ENCODE measurements around the gene ACAT1. TPM values are rescaled to one million over a fixed set of nuclear protein-coding genes. Genes with fewer than 3 reads are reported as not detected.
"Not testable (repeated sequence)": the region's sequence is repeated elsewhere in the genome, so short reads cannot be mapped to it uniquely, and the experiment has no call there.

The ACAT1 gene
- total RNA-seq, 2 donors from 2014 or later, result 44.5 to 45.7 TPM

GRCh38 chr11:108162878-108163277, 41.5 kb downstream of the ACAT1 start:
- H3K4me3 Mint-ChIP-seq, result not testable (repeated sequence)

GRCh38 chr11:108167624-108168023, 46.3 kb downstream of the ACAT1 start:
- Mint-ChIP-seq H3K27ac (peak overlapping the region; percentile 92), H3K4me1 (ENCODE audit: low read depth) (peaks cover 35% of the 10 kb centered on the region), H3K36me3 (ENCODE audit: insufficient read depth in 2 of 2) (peaks cover 13 to 33% of the 10 kb centered on the region in 2 donors), H3K4me3 (no peak overlapping the region), H3K9me3 (no peaks in the 10 kb centered on the region), H3K27me3 (ENCODE audit: low read depth) (no peaks in the 10 kb centered on the region)
- no peak for DNase-seq
- ATAC-seq (replicated peaks in 1 of 2), result no peak

More at GRCh38 chr11:108162878-108163277, 41.5 kb downstream of the ACAT1 start:
- not testable (repeated sequence) for H3K4me1 Mint-ChIP-seq (ENCODE audit: low read depth); ATAC-seq (replicated peaks in 1 of 2); DNase-seq; H3K27ac Mint-ChIP-seq; H3K27me3 Mint-ChIP-seq (ENCODE audit: low read depth); H3K9me3 Mint-ChIP-seq
- peaks cover 4 to 19% of the 10 kb centered on the region in 2 donors for H3K36me3 Mint-ChIP-seq (ENCODE audit: insufficient read depth in 2 of 2)

DNA sequence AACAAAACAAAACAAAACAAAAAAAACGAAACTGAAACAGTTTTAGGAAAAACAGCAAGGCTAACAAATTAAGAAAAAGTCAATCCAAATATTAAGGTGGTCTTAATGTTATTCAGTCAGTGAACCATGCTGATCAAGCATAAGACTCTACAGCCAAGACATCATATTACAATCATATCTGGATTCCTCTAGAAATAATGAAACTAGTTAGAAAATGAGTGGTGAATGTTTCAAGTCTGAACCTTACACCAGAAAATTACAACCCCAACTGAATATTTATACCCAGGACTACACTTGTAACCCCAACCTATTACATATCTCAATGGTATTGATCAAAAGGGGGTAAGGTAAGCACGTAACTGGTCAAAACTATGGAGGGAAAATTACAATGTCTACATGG, 48.8 kb downstream of the ACAT1 start:
- ATAC-seq (replicated peaks in 1 of 2) (peak; percentile 69 to 83), DNase-seq (no peak)
- Mint-ChIP-seq H3K36me3 (ENCODE audit: insufficient read depth in 2 of 2) (peaks cover 13 to 40% of the 10 kb centered on the region in 2 donors), H3K27ac (peak overlapping the region; percentile 95), H3K9me3 (no peaks in the 10 kb centered on the region), H3K27me3 (ENCODE audit: low read depth) (no peaks in the 10 kb centered on the region), H3K4me3 (peak overlapping the region in 1 of 2 donors; percentile 89), H3K4me1 (ENCODE audit: low read depth) (peaks cover 35% of the 10 kb centered on the region)

DNA sequence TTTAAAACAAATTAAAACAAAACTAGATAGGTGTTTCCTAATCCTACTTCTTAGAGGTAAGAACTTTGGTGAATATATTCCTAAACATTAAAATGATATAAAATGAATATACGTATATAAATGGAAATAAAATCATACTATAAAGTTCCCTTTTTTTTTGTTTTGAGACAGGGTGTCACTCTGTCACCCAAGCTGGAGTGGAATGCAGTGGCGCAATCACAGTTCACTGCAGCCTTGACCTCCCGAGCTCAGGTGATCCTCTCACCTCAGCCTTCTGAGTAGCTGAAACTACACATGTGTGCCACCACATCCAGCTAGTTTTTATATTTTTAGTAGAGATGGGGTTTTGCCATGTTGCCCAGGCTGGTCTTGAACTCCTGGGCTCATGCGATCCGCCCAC, 56.2 kb downstream of the ACAT1 start:
- no peak overlapping the region for H3K4me3 Mint-ChIP-seq
- DNase-seq (no peak), ATAC-seq (replicated peaks in 1 of 2) (no peak)
- H3K4me1 Mint-ChIP-seq (ENCODE audit: low read depth), result no peaks in the 10 kb centered on the region
- peaks cover 8 to 33% of the 10 kb centered on the region in 2 donors for H3K36me3 Mint-ChIP-seq (ENCODE audit: insufficient read depth in 2 of 2)
- H3K27me3 Mint-ChIP-seq (ENCODE audit: low read depth), result no peaks in the 10 kb centered on the region
- no peaks in the 10 kb centered on the region for H3K9me3 Mint-ChIP-seq
- no peak overlapping the region for H3K27ac Mint-ChIP-seq

DNA sequence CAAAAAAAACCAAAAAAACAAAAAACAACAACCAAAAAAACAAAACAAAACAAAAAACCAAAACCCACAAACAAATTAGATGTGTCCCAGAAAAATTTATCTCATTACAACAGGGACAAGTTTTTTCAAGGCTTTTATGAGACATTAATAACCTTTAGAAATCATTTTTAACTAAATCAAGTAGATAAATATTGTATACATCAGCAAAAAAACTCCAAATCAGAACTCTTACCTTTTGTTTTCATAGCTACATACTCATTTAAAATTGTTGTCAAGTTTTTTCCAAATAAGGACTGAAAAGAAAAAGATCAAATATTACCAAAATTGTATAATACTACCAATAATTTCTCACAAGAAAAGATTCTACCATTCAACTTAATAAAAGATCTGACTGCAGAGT, 72.4 kb downstream of the ACAT1 start:
- H3K4me1 Mint-ChIP-seq (ENCODE audit: low read depth), result peaks cover 28% of the 10 kb centered on the region
- H3K27ac Mint-ChIP-seq, result no peak overlapping the region
- no peak for ATAC-seq (replicated peaks in 1 of 2)
- H3K9me3 Mint-ChIP-seq, result no peaks in the 10 kb centered on the region
- peaks cover 5 to 18% of the 10 kb centered on the region in 2 donors for H3K36me3 Mint-ChIP-seq (ENCODE audit: insufficient read depth in 2 of 2)
- DNase-seq, result no peak
- no peaks in the 10 kb centered on the region for H3K27me3 Mint-ChIP-seq (ENCODE audit: low read depth)
- H3K4me3 Mint-ChIP-seq, result no peak overlapping the region

DNA sequence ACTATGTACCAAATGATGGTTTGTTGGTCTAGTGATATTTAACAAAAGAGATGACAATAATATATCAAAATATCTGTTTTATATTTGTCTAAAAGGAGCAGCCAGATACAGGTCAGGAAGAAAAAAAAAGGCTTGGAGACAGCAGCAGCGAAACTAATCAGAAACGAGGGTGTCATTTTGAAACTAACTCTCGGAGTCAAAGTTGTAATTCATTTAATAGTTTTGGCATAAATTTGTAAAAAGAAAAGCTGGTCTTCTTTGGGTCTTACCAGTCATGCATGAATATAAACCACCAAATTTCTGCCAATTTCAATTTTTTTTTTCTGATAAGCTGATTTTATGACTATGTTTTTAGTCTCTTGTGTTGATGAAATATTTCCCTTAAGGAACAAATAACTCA, 75.5 kb downstream of the ACAT1 start:
- Mint-ChIP-seq H3K4me3 (peak overlapping the region in 1 of 2 donors; percentile 34), H3K9me3 (no peaks in the 10 kb centered on the region), H3K27ac (peak overlapping the region; percentile 85), H3K27me3 (ENCODE audit: low read depth) (no peaks in the 10 kb centered on the region), H3K4me1 (ENCODE audit: low read depth) (peaks cover 51% of the 10 kb centered on the region), H3K36me3 (ENCODE audit: insufficient read depth in 2 of 2) (peaks cover 7 to 19% of the 10 kb centered on the region in 2 donors)
- no peak for DNase-seq
- peak in 1 of 2 donors; percentile 3 for ATAC-seq (replicated peaks in 1 of 2)

Other genes with a start within 250 kb of the ACAT1 start
- gene RAB39A, start 193.1 kb upstream of the ACAT1 start, total RNA-seq, result under 1 TPM in 1 of 2 donors, not detected in 1; 0.39 TPM
- gene CUL5, start 112.7 kb upstream of the ACAT1 start, total RNA-seq, result 10 to 100 TPM; 30.2 to 31.7 TPM
- 10 to 100 TPM; 22.8 to 24.8 TPM for gene NPAT, start 101.1 kb downstream of the ACAT1 start, total RNA-seq
- gene ATM, start 101.5 kb downstream of the ACAT1 start, total RNA-seq, result 10 to 100 TPM; 45.7 to 55.0 TPM